RWPE1 (cell line): ENCODE measurements around the gene RAB37.

Experiments used
- CTCF ChIA-PET: fragments of 350-600 bp; sonication (Branson Sonifier 250); formaldehyde crosslinking; extraction: SDS; loops from one replicate; lab custom pipeline; 2021; lab: Yijun Ruan, JAX
- POLR2A ChIA-PET: fragments of 400-600 bp; formaldehyde crosslinking; extraction: SDS; loops from one replicate; lab custom pipeline; 2020; ENCODE audit warnings: antibody characterized with exemption; ENCODE audit not compliant: low non-redundant PET; lab: Yijun Ruan, JAX
- DNase-seq: peaks from one replicate; pipeline ENCODE4 v3.0.0; 2012; ENCODE audit warnings: low spot score
- H3K27ac ChIP-seq: fragments of 450-650 bp; 2 replicates; pipeline ENCODE4 v1.5.1; 2017
- CTCF ChIP-seq: fragments of 450-650 bp; conservative IDR thresholded peaks from 2 replicates; pipeline ENCODE4 v1.5.1; 2017; ENCODE audit warnings: low read depth, mild to moderate bottlenecking

RAB37 gene

GRCh38 chr17:74722782-74723181, 14.3 kb upstream of the RAB37 start:
- no peak for TF ChIP-seq CTCF
- DNase-seq, result no peak
- CTCF ChIA-PET, result interaction anchor here (0.6 kb wide), 1 partner anchor 68 kb away, joined by 3 read pairs; no protein-coding TSS in a partner anchor
- POLR2A ChIA-PET, result no interaction called here
- H3K27ac ChIP-seq, result no peak overlapping the region

GRCh38 chr17:74723891-74724290, 13.2 kb upstream of the RAB37 start:
- TF ChIP-seq CTCF, result no peak
- POLR2A ChIA-PET, result no interaction called here
- CTCF ChIA-PET, result no interaction called here
- no peak for DNase-seq
- H3K27ac ChIP-seq, result no peak overlapping the region

- no peak overlapping the region for H3K27ac ChIP-seq
- no peak for DNase-seq
- ChIA-PET POLR2A (no interaction called here), CTCF (interaction anchor here (0.6 kb wide), 1 partner anchor 69 kb away, joined by 3 read pairs; no protein-coding TSS in a partner anchor)
- no peak for TF ChIP-seq CTCF
Observed at GRCh38 chr17:74725111-74725510, 11.9 kb upstream of the RAB37 start.

- no peak overlapping the region for H3K27ac ChIP-seq
- no peak for DNase-seq
- TF ChIP-seq CTCF, result no peak
- POLR2A ChIA-PET, result no interaction called here
- CTCF ChIA-PET, result no interaction called here
Observed at GRCh38 chr17:74728033-74728701, 8.9 kb upstream of the RAB37 start.

GRCh38 chr17:74728702-74729075, 8.4 kb upstream of the RAB37 start:
- H3K27ac ChIP-seq, result no peak overlapping the region
- no peak for DNase-seq
- CTCF ChIA-PET, result no interaction called here
- no peak for TF ChIP-seq CTCF
- POLR2A ChIA-PET, result no interaction called here

GRCh38 chr17:74729368-74729767, 7.7 kb upstream of the RAB37 start:
- ChIA-PET CTCF (no interaction called here), POLR2A (no interaction called here)
- no peak overlapping the region for H3K27ac ChIP-seq
- DNase-seq, result no peak
- no peak for TF ChIP-seq CTCF
